Astrocyte (in vitro differentiated cells and primary cell): Measurements from ENCODE around the gene ACBD3. TPM values are rescaled to one million over a fixed set of nuclear protein-coding genes. Genes with fewer than 3 reads are reported as not detected.

Experiments
- DNase-seq: peaks from one replicate; pipeline ENCODE4 v3.0.0-alpha.2; 2010; ENCODE audit warnings: low read depth
- FAIRE-seq: peaks from 2 replicates; lab custom pipeline; 2011; peaks lifted over from hg19 to GRCh38; lab: Jason Lieb, UNC
- H2AFZ ChIP-seq: 2 replicates; pipeline ENCODE4 v1.6.0; 2012; ENCODE audit warnings: low read depth, low read length, inconsistent platforms
- H3K27ac ChIP-seq: 2 replicates; pipeline ENCODE4 v1.5.1; 2011; ENCODE audit warnings: low read depth, low read length, inconsistent platforms
- H3K27me3 ChIP-seq: 2 replicates; pipeline ENCODE4 v1.6.0; 2011; ENCODE audit warnings: low read length, inconsistent platforms; ENCODE audit not compliant: insufficient read depth
- H3K36me3 ChIP-seq: 2 replicates; pipeline ENCODE4 v1.5.1; 2011; ENCODE audit warnings: low read length, inconsistent platforms; ENCODE audit not compliant: insufficient read depth
- H3K4me1 ChIP-seq: 2 replicates; pipeline ENCODE4 v1.5.1; 2011; ENCODE audit warnings: low read length, inconsistent platforms; ENCODE audit not compliant: insufficient read depth
- H3K4me2 ChIP-seq: 2 replicates; pipeline ENCODE4 v1.6.0; 2012; ENCODE audit warnings: low read length, inconsistent platforms
- H3K4me3 ChIP-seq: 2 replicates; pipeline ENCODE4 v1.5.1; 2011; ENCODE audit warnings: low read depth, mild to moderate bottlenecking, low read length, inconsistent platforms; ENCODE audit not compliant: insufficient read depth
- H3K79me2 ChIP-seq: 2 replicates; pipeline ENCODE4 v1.6.0; 2012; ENCODE audit warnings: mild to moderate bottlenecking, low read length, inconsistent platforms; ENCODE audit not compliant: insufficient read depth
- H3K9ac ChIP-seq: 2 replicates; pipeline ENCODE4 v1.6.0; 2012; ENCODE audit warnings: mild to moderate bottlenecking, low read length, inconsistent platforms
- H3K9me3 ChIP-seq: 2 replicates; pipeline ENCODE4 v1.5.1; 2012; ENCODE audit warnings: low read depth, mild to moderate bottlenecking, low read length, inconsistent platforms; ENCODE audit not compliant: insufficient read depth
- H4K20me1 ChIP-seq: 2 replicates; pipeline ENCODE4 v1.6.0; 2012; ENCODE audit warnings: low read length, inconsistent platforms; ENCODE audit not compliant: insufficient read depth
- H3K27ac Mint-ChIP-seq: one replicate; pipeline ENCODE4 v1.8.0; 2021; ENCODE audit warnings: mild to moderate bottlenecking, mixed read lengths; ENCODE audit not compliant: unreplicated experiment
- H3K27me3 Mint-ChIP-seq: one replicate; pipeline ENCODE4 v1.8.0; 2021; ENCODE audit warnings: low read depth, mixed read lengths; ENCODE audit not compliant: unreplicated experiment
- H3K36me3 Mint-ChIP-seq: one replicate; pipeline ENCODE4 v1.8.0; 2021; ENCODE audit warnings: low read depth, mixed read lengths; ENCODE audit not compliant: unreplicated experiment
- H3K4me1 Mint-ChIP-seq: one replicate; pipeline ENCODE4 v1.8.0; 2021; ENCODE audit warnings: low read depth, mixed read lengths; ENCODE audit not compliant: unreplicated experiment
- H3K4me3 Mint-ChIP-seq: one replicate; pipeline ENCODE4 v1.8.0; 2021; ENCODE audit warnings: mild to moderate bottlenecking, moderate library complexity, mixed read lengths; ENCODE audit not compliant: unreplicated experiment
- H3K9me3 Mint-ChIP-seq: one replicate; pipeline ENCODE4 v1.8.0; 2021; ENCODE audit warnings: mild to moderate bottlenecking, mixed read lengths; ENCODE audit not compliant: unreplicated experiment
- EZH2 ChIP-seq: IDR thresholded peaks from 2 replicates; pipeline ENCODE4 v1.6.1; 2012; ENCODE audit warnings: mild to moderate bottlenecking, low read length, inconsistent platforms; ENCODE audit not compliant: insufficient read depth
- total RNA-seq: library from RNA; stranded (reverse); gene quantifications from 2 replicates; pipeline ENCODE4 v1.2.1, GENCODE V29; 2021
- TF ChIP-seq, protein P1 (sequence below): IDR thresholded peaks from 2 replicates; pipeline ENCODE4 v1.5.1; 2011; ENCODE audit warnings: low read depth, mild to moderate bottlenecking, inconsistent platforms, low read length, moderate library complexity; ENCODE audit not compliant: insufficient read depth

ACBD3 gene
- total RNA-seq, 1 donor from 2014 or later = 66.7 TPM

DNA sequence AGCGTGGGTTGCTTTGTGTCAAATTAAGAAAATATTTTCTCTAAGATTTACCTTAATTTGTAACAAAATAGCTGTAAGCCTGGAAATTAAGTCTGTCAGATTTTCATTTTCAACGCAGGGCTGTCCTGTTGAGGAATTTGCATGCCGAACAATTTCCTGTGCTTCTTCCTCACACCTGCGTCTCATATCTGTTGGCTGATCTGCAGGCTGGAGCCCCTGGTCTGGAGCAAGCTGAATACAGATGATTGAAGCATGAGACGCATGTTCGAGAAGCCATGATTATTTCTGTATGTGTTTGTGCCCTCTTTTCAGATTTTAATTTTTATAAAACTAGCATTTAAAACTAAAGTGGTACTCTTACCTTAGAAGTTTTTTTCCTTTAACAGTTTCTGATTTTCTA, 46.8 kb upstream of the ACBD3 start:
- H3K4me3 ChIP-seq = no peak overlapping the region
- Mint-ChIP-seq H3K36me3 (no peaks in the 10 kb centered on the region), H3K27ac (no peak overlapping the region), H3K27me3 (no peaks in the 10 kb centered on the region), H3K9me3 (no peaks in the 10 kb centered on the region), H3K4me1 (no peaks in the 10 kb centered on the region), H3K4me3 (no peak overlapping the region)
- no peaks in the 10 kb centered on the region for H4K20me1 ChIP-seq
- no peaks in the 10 kb centered on the region for H3K9me3 ChIP-seq
- H3K9ac ChIP-seq = no peak overlapping the region
- no peaks in the 10 kb centered on the region for H3K79me2 ChIP-seq
- peaks cover 9% of the 10 kb centered on the region for H3K36me3 ChIP-seq
- no peaks in the 10 kb centered on the region for H3K4me1 ChIP-seq
- FAIRE-seq (no peak), DNase-seq (no peak)
- TF ChIP-seq, protein P1, sequence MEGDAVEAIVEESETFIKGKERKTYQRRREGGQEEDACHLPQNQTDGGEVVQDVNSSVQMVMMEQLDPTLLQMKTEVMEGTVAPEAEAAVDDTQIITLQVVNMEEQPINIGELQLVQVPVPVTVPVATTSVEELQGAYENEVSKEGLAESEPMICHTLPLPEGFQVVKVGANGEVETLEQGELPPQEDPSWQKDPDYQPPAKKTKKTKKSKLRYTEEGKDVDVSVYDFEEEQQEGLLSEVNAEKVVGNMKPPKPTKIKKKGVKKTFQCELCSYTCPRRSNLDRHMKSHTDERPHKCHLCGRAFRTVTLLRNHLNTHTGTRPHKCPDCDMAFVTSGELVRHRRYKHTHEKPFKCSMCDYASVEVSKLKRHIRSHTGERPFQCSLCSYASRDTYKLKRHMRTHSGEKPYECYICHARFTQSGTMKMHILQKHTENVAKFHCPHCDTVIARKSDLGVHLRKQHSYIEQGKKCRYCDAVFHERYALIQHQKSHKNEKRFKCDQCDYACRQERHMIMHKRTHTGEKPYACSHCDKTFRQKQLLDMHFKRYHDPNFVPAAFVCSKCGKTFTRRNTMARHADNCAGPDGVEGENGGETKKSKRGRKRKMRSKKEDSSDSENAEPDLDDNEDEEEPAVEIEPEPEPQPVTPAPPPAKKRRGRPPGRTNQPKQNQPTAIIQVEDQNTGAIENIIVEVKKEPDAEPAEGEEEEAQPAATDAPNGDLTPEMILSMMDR = no peak
- no peak for TF ChIP-seq EZH2
- H3K4me2 ChIP-seq = no peak overlapping the region
- no peak overlapping the region for H3K27ac ChIP-seq
- H3K27me3 ChIP-seq = no peaks in the 10 kb centered on the region
- no peak overlapping the region for H2AFZ ChIP-seq

DNA sequence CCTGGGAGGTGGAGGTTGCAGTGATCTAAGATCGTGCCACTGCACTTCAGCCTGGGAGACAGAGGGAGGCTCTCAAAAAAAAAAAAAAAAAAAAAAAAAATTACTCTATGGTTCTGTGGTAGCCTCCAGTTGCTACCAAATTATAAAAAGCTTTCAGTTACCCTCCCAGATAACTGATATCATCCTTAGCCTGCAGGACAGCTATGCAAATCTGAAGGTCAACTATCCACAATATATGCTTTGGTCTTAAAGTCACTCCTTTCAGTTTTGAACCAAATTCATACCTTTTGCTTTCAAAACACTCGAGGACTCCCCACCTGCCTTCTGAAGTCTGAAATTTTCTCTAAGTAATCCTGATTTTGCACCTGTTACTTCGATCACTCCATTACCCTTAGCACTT, 40.1 kb upstream of the ACBD3 start:
- no peaks in the 10 kb centered on the region for H3K4me1 Mint-ChIP-seq

DNA sequence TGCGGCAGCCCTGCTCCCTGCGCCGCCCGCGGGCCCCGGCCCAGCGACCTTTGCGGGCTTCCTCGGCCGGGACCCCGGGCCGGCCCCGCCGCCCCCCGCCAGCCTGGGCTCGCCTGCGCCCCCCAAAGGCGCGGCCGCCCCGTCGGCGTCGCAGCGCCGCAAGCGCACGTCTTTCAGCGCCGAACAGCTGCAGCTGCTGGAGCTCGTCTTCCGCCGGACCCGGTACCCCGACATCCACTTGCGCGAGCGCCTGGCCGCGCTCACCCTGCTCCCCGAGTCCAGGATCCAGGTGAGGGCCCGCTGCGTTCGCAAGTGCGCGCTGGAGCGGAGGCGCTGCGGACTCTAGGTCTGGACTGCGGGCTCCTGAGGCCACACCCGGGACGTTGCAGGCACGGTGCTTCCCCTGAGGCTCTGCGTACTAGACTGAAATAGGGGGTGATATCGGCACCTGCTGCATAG, 37.3 kb upstream of the ACBD3 start:
- H3K36me3 ChIP-seq = no peaks in the 10 kb centered on the region
- FAIRE-seq (no peak), DNase-seq (peak; percentile 4)
- Mint-ChIP-seq H3K4me1 (no peaks in the 10 kb centered on the region), H3K27ac (no peak overlapping the region), H3K36me3 (no peaks in the 10 kb centered on the region), H3K4me3 (peak overlapping the region; percentile 68), H3K9me3 (no peaks in the 10 kb centered on the region), H3K27me3 (peaks cover 32% of the 10 kb centered on the region)
- no peaks in the 10 kb centered on the region for H3K9me3 ChIP-seq
- H3K4me1 ChIP-seq = no peaks in the 10 kb centered on the region
- peaks cover 3% of the 10 kb centered on the region for H3K27me3 ChIP-seq
- H3K27ac ChIP-seq = no peak overlapping the region
- H3K9ac ChIP-seq = no peak overlapping the region
- no peaks in the 10 kb centered on the region for H4K20me1 ChIP-seq
- H2AFZ ChIP-seq = peak overlapping the region; percentile 92
- peak overlapping the region; percentile 87 for H3K4me2 ChIP-seq
- no peaks in the 10 kb centered on the region for H3K79me2 ChIP-seq
- peak overlapping the region; percentile 49 for H3K4me3 ChIP-seq
- TF ChIP-seq, protein P1 = no peak
- TF ChIP-seq EZH2 = peak; percentile 74

More for the DNA sequence above, 40.1 kb upstream of the ACBD3 start:
- peaks cover 3% of the 10 kb centered on the region for H3K27me3 ChIP-seq
- Mint-ChIP-seq H3K36me3 (no peaks in the 10 kb centered on the region), H3K9me3 (no peaks in the 10 kb centered on the region), H3K27ac (no peak overlapping the region), H3K27me3 (peaks cover 30% of the 10 kb centered on the region), H3K4me3 (no peak overlapping the region)
- no peak overlapping the region for H3K4me2 ChIP-seq
- FAIRE-seq (no peak), DNase-seq (no peak)
- no peaks in the 10 kb centered on the region for H3K9me3 ChIP-seq
- no peaks in the 10 kb centered on the region for H3K79me2 ChIP-seq
- no peak overlapping the region for H3K9ac ChIP-seq
- H2AFZ ChIP-seq = no peak overlapping the region
- TF ChIP-seq, protein P1 = no peak
- TF ChIP-seq EZH2 = no peak
- H3K36me3 ChIP-seq = peaks cover 5% of the 10 kb centered on the region
- no peak overlapping the region for H3K4me3 ChIP-seq
- no peak overlapping the region for H3K27ac ChIP-seq
- H4K20me1 ChIP-seq = no peaks in the 10 kb centered on the region
- H3K4me1 ChIP-seq = no peaks in the 10 kb centered on the region
